HepG2 (cell line): ENCODE measurements around the gene ASTN1. TPM values are rescaled to one million over a fixed set of nuclear protein-coding genes. Genes with fewer than 3 reads are reported as not detected.

ENCODE experiments used
- ATAC-seq: fragments of 200-7000 bp; cut with Tn5 transposase; 3 replicates; pipeline ENCODE4 v1.9.1; 2020; ENCODE audit warnings: mild to moderate bottlenecking, moderate library complexity
- BruUV-seq: library from RNA; stranded (reverse); fragments of 400-500 nt; replicated peaks from 2 replicates; lab custom pipeline; 2021; lab: Mats Ljungman, UMichigan
- CTCF ChIA-PET: fragments of 300-600 bp; formaldehyde crosslinking; extraction: SDS; loops from one replicate; lab custom pipeline; 2021; ENCODE audit warnings: low total read pairs, inconsistent platforms, low intra/inter-chr PET ratio; lab: Yijun Ruan, JAX
- POLR2A ChIA-PET: fragments of 350-600 bp; sonication (Branson Sonifier 250); formaldehyde crosslinking; loops from one replicate; lab custom pipeline; 2020; ENCODE audit warnings: antibody characterized with exemption, inconsistent platforms; lab: Yijun Ruan, JAX
- DNase-seq: peaks from one replicate; pipeline ENCODE4 v3.0.0-alpha.2; 2015; ENCODE audit warnings: low spot score
- FAIRE-seq: peaks from 3 replicates; lab custom pipeline; 2011; peaks lifted over from hg19 to GRCh38; lab: Jason Lieb, UNC
- H2AFZ ChIP-seq: one replicate; pipeline ENCODE4 v1.6.1; 2011; ENCODE audit warnings: low read length, inconsistent platforms
- H3K27ac ChIP-seq: fragments of 300-600 bp; 3 replicates; pipeline ENCODE4 v1.8.0; 2011; ENCODE audit warnings: mixed run types, mild to moderate bottlenecking, mixed read lengths, low read length, inconsistent platforms; ENCODE audit not compliant: insufficient read depth; ENCODE audit errors: extremely low read length
- H3K27me3 ChIP-seq, 2 experiments: fragments of 200-600 bp in 1 of 2; 2 replicates in 1 of 2; 3 replicates in 1 of 2; pipeline versions ENCODE4 v1.6.0 to v1.8.0; 2011; ENCODE audit warnings: low read length in 2 of 2, mild to moderate bottlenecking in 2 of 2, moderate library complexity in 2 of 2, inconsistent platforms in 1 of 2; ENCODE audit not compliant: insufficient read depth in 2 of 2, control insufficient read depth in 1 of 2
- H3K36me3 ChIP-seq, 2 experiments: fragments of 200-600 bp in 1 of 2; replicated peaks in 1 of 2; 2 replicates in 1 of 2; 3 replicates in 1 of 2; pipeline versions ENCODE4 v1.5.1 to v1.8.0; 2011; ENCODE audit warnings: low read length in 2 of 2, inconsistent platforms in 1 of 2; ENCODE audit not compliant: insufficient read depth in 2 of 2, control insufficient read depth in 1 of 2
- H3K4me1 ChIP-seq: 2 replicates; pipeline ENCODE4 v1.5.1; 2012; ENCODE audit warnings: low read length, inconsistent platforms; ENCODE audit not compliant: insufficient read depth
- H3K4me2 ChIP-seq: 2 replicates; pipeline ENCODE4 v1.6.0; 2011; ENCODE audit warnings: low read depth, low read length, inconsistent platforms
- H3K4me3 ChIP-seq, 3 experiments: fragments of 200-600 bp in 1 of 3; sonication (generic), shearing (Covaris generic) in 1 of 3; replicated peaks in 1 of 3; 2 replicates each; pipeline ENCODE4 v1.5.1; 2011 to 2016; ENCODE audit warnings: low read length in 3 of 3, inconsistent platforms in 2 of 3, low read depth in 2 of 3, mild to moderate bottlenecking in 2 of 3, control low read depth in 1 of 3, mixed read lengths in 1 of 3; ENCODE audit not compliant: insufficient read depth in 1 of 3
- H3K79me2 ChIP-seq: one replicate; pipeline ENCODE4 v1.6.1; 2011; ENCODE audit warnings: low read length, inconsistent platforms; ENCODE audit not compliant: insufficient read depth
- H3K9ac ChIP-seq: 2 replicates; pipeline ENCODE4 v1.6.0; 2011; ENCODE audit warnings: mild to moderate bottlenecking, low read depth, low read length, inconsistent platforms; ENCODE audit not compliant: insufficient read depth
- H3K9me3 ChIP-seq: 2 replicates; pipeline ENCODE4 v1.5.1; 2012; ENCODE audit warnings: mild to moderate bottlenecking, low read length
- H4K20me1 ChIP-seq: 2 replicates; pipeline ENCODE4 v1.6.0; 2011; ENCODE audit warnings: inconsistent platforms, mild to moderate bottlenecking, low read length, moderate library complexity; ENCODE audit not compliant: insufficient read depth
- CREB1 ChIP-seq, 2 experiments: fragments of 450-650 bp in 1 of 2; IDR thresholded peaks; 2 replicates each; pipeline ENCODE4 v1.6.1; 2016 to 2017; ENCODE audit warnings: control low read depth in 1 of 2, mild to moderate bottlenecking in 1 of 2, missing compliant biosample characterization in 1 of 2, missing genetic modification characterization in 1 of 2
- MAFG ChIP-seq: sonication (generic); formaldehyde crosslinking; IDR thresholded peaks from 2 replicates; pipeline ENCODE4 v1.5.1; 2020; ENCODE audit warnings: mild to moderate bottlenecking, missing genetic modification reagents
- NFE2L2 ChIP-seq: fragments of 150-350 bp; IDR thresholded peaks from 2 replicates; pipeline ENCODE4 v1.6.1; 2014; ENCODE audit warnings: low read length
- SKI ChIP-seq: fragments of 450-650 bp; IDR thresholded peaks from one replicate; pipeline ENCODE4 v1.6.1; 2018; ENCODE audit warnings: mild to moderate bottlenecking; ENCODE audit not compliant: partially characterized antibody
- SMAD1 ChIP-seq: sonication (generic); formaldehyde crosslinking; IDR thresholded peaks from 2 replicates; pipeline ENCODE4 v1.4.0; 2020; ENCODE audit warnings: missing genetic modification reagents, low read depth, mild to moderate bottlenecking, borderline replicate concordance
- TEAD3 ChIP-seq: optimal IDR thresholded peaks from 2 replicates; pipeline ENCODE3; 2016; ENCODE audit warnings: borderline replicate concordance
- ZBTB7B ChIP-seq: sonication (generic); formaldehyde crosslinking; IDR thresholded peaks from 2 replicates; pipeline ENCODE4 v1.4.0; 2020; ENCODE audit warnings: missing genetic modification reagents
- ZNF572 ChIP-seq: sonication (generic); formaldehyde crosslinking; IDR thresholded peaks from 2 replicates; pipeline ENCODE4 v1.5.1; 2020; ENCODE audit warnings: mild to moderate bottlenecking, missing genetic modification reagents
- ZNF773 ChIP-seq: sonication (generic); formaldehyde crosslinking; IDR thresholded peaks from 2 replicates; pipeline ENCODE4 v1.4.0; 2020; ENCODE audit warnings: missing genetic modification reagents, borderline replicate concordance
- WGBS: methylation state at CpG from one replicate; pipeline ENCODE4 v1.1.6; 2017; ENCODE audit warnings: low lambda C conversion rate; 5-methylcytosine and 5-hydroxymethylcytosine counted together
- in situ Hi-C: cut with HindIII; loops from 2 replicates; pipeline ENCODE4 v1.10.0; 2017; ENCODE audit warnings: low pct_unique_long_range_greater_than_20kb; ENCODE audit not compliant: extremely low pct_ligation_motif_present
- intact Hi-C: fragments of 100-400 bp; cut with micrococcal nuclease; formaldehyde crosslinking; loops from one replicate; pipeline ENCODE4 v1.10.0; 2022; ENCODE audit not compliant: unreplicated experiment
- polyA plus RNA-seq, 8 experiments: library from polyadenylated mRNA; depleted of rRNA in 3 of 8; stranded (reverse) in 7 of 8; unstranded in 1 of 8; fragments of >200 nt; fragmentation: Illumina TruSeq in 4 of 8; extraction: Trizol in 4 of 8; gene quantifications; 2 replicates each; pipeline versions ENCODE4 v1.2.1 to v1.2.3, GENCODE V29; 2011 to 2016; ENCODE audit warnings: low read depth in 4 of 8, missing spikeins in 1 of 8, mixed read lengths in 1 of 8; ENCODE audit not compliant: insufficient read depth in 1 of 8
- total RNA-seq, 5 experiments: library from RNA; depleted of rRNA; stranded (reverse); fragments of >200 nt; fragmentation: Illumina TruSeq; extraction: Trizol; gene quantifications; 2 replicates each; pipeline ENCODE4 v1.2.3, GENCODE V29; 2016; ENCODE audit warnings: low read depth in 1 of 5
- TF ChIP-seq, protein P1 (sequence below): fragments of 450-650 bp; IDR thresholded peaks from 2 replicates; pipeline ENCODE4 v1.6.1; 2016
- TF ChIP-seq, protein P2 (sequence below): sonication (generic); formaldehyde crosslinking; conservative IDR thresholded peaks from 2 replicates; pipeline ENCODE4 v1.8.0; 2022; ENCODE audit warnings: mild to moderate bottlenecking, moderate library complexity, missing genetic modification reagents

Gene ASTN1
- total and polyA plus RNA-seq, 2 of the 13 experiments (the other 11 are each of a cell fraction or from before 2014, with no cell fraction given), result not detected

DNA sequence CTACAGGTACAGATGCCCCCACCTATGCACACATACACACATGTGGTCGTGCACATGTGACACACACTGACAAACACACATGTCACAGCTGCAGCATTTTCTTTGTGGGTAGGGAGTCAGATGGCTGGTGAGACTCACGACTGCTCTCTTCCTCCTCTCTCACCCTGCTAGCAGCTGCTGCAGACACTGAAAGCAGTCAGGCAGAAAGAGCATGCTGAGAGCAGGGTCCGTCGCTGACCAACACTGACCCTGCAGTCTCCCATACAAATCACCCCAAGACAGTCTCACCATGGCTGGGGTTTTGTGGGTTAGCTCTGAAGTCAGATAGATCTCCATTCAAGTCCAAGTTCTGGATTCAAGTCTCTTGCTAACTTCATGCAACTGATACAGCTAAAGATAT is 188.3 kb downstream of the ASTN1 start:
- in situ Hi-C loops (no loop called here), intact Hi-C loops (no loop called here)
- DNase-seq (no peak), FAIRE-seq (no peak), ATAC-seq (no peak)
- CTCF ChIA-PET, result no interaction called here
- 5% methylated on average over 2 of the region's 4 CpGs for WGBS
- H3K4me2 ChIP-seq, result no peak overlapping the region
- no peaks in the 10 kb centered on the region for H3K79me2 ChIP-seq
- TF ChIP-seq, protein P1, sequence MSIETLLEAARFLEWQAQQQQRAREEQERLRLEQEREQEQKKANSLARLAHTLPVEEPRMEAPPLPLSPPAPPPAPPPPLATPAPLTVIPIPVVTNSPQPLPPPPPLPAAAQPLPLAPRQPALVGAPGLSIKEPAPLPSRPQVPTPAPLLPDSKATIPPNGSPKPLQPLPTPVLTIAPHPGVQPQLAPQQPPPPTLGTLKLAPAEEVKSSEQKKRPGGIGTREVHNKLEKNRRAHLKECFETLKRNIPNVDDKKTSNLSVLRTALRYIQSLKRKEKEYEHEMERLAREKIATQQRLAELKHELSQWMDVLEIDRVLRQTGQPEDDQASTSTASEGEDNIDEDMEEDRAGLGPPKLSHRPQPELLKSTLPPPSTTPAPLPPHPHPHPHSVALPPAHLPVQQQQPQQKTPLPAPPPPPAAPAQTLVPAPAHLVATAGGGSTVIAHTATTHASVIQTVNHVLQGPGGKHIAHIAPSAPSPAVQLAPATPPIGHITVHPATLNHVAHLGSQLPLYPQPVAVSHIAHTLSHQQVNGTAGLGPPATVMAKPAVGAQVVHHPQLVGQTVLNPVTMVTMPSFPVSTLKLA, result peak; percentile 49
- no peak for TF ChIP-seq TEAD3 (CRISPR knock-in tag)
- no peaks in the 10 kb centered on the region for H3K36me3 ChIP-seq
- H3K9ac ChIP-seq, result no peak overlapping the region
- H3K4me1 ChIP-seq, result no peaks in the 10 kb centered on the region
- no peak overlapping the region for H3K27ac ChIP-seq
- H3K27me3 ChIP-seq, result peaks cover 0 to 1% of the 10 kb centered on the region in 2 experiments; a peak in 1 of 5 replicates
- BruUV-seq, result no TSS peak
- H3K4me3 ChIP-seq, result no peak overlapping the region
- POLR2A ChIA-PET, result no interaction called here
- H2AFZ ChIP-seq, result no peak overlapping the region
- H3K9me3 ChIP-seq, result no peaks in the 10 kb centered on the region
- H4K20me1 ChIP-seq, result no peaks in the 10 kb centered on the region

DNA sequence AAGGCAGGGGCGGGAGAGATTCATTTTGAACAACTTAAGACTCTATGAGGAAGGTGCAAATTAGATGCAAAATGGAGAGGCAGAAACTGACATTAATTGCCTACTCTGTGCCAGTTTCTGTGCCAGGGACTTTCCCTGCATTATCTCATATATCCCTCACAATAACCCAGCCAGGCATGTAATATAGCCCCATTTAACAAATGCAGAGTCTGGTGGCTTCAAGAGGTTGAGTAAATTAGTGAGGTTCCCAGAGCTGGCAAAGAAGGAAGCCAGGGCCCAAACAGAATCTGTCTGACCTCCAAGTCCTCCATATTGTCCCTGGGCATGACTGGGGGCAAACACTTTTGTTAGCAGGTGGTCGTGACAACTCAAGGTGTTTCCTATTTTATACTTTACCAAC is 199.8 kb downstream of the ASTN1 start:
- no peak for DNase-seq
- H3K4me1 ChIP-seq, result no peaks in the 10 kb centered on the region
- no peak overlapping the region for H3K27ac ChIP-seq
- no peak for FAIRE-seq
- H3K9ac ChIP-seq, result no peak overlapping the region
- H4K20me1 ChIP-seq, result no peaks in the 10 kb centered on the region
- ChIA-PET POLR2A (no interaction called here), CTCF (no interaction called here)
- in situ Hi-C loops (no loop called here), intact Hi-C loops (no loop called here)
- no peaks in the 10 kb centered on the region for H3K9me3 ChIP-seq
- no peak overlapping the region for H3K4me2 ChIP-seq
- no peak for ATAC-seq
- no peaks in the 10 kb centered on the region; a peak in 1 of 5 replicates for H3K27me3 ChIP-seq
- no TSS peak for BruUV-seq
- no peak overlapping the region for H2AFZ ChIP-seq
- H3K36me3 ChIP-seq, result no peaks in the 10 kb centered on the region
- no peaks in the 10 kb centered on the region for H3K79me2 ChIP-seq
- WGBS, result 8% methylated on average over 1 of the region's 2 CpGs
- H3K4me3 ChIP-seq, result no peak overlapping the region
- TF ChIP-seq ZNF773, result no peak
- TF ChIP-seq SKI, result no peak
- TF ChIP-seq CREB1 (IDR thresholded peaks at IDR 0.05), result no peak
- TF ChIP-seq CREB1 (CRISPR knock-in tag; IDR thresholded peaks at IDR 0.05), result no peak
- TF ChIP-seq, protein P2, sequence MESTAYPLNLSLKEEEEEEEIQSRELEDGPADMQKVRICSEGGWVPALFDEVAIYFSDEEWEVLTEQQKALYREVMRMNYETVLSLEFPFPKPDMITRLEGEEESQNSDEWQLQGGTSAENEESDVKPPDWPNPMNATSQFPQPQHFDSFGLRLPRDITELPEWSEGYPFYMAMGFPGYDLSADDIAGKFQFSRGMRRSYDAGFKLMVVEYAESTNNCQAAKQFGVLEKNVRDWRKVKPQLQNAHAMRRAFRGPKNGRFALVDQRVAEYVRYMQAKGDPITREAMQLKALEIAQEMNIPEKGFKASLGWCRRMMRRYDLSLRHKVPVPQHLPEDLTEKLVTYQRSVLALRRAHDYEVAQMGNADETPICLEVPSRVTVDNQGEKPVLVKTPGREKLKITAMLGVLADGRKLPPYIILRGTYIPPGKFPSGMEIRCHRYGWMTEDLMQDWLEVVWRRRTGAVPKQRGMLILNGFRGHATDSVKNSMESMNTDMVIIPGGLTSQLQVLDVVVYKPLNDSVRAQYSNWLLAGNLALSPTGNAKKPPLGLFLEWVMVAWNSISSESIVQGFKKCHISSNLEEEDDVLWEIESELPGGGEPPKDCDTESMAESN (CRISPR knock-in tag), result no peak
- no peak for TF ChIP-seq ZNF572 (CRISPR knock-in tag)
- no peak for TF ChIP-seq NFE2L2
- TF ChIP-seq ZBTB7B, result no peak
- no peak for TF ChIP-seq MAFG (CRISPR knock-in tag)
- no peak for TF ChIP-seq SMAD1 (CRISPR knock-in tag)
